GM18909 (cell line): ENCODE results near the gene CRYGN.

Source experiments
- ATAC-seq: cut with Tn5 transposase; IDR thresholded peaks from one replicate; pipeline ENCODE4 v1.9.1; 2021; ENCODE audit warnings: mild to moderate bottlenecking; ENCODE audit not compliant: unreplicated experiment, poor library complexity

Gene CRYGN, protein sequence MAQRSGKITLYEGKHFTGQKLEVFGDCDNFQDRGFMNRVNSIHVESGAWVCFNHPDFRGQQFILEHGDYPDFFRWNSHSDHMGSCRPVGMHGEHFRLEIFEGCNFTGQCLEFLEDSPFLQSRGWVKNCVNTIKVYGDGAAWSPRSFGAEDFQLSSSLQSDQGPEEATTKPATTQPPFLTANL

DNA sequence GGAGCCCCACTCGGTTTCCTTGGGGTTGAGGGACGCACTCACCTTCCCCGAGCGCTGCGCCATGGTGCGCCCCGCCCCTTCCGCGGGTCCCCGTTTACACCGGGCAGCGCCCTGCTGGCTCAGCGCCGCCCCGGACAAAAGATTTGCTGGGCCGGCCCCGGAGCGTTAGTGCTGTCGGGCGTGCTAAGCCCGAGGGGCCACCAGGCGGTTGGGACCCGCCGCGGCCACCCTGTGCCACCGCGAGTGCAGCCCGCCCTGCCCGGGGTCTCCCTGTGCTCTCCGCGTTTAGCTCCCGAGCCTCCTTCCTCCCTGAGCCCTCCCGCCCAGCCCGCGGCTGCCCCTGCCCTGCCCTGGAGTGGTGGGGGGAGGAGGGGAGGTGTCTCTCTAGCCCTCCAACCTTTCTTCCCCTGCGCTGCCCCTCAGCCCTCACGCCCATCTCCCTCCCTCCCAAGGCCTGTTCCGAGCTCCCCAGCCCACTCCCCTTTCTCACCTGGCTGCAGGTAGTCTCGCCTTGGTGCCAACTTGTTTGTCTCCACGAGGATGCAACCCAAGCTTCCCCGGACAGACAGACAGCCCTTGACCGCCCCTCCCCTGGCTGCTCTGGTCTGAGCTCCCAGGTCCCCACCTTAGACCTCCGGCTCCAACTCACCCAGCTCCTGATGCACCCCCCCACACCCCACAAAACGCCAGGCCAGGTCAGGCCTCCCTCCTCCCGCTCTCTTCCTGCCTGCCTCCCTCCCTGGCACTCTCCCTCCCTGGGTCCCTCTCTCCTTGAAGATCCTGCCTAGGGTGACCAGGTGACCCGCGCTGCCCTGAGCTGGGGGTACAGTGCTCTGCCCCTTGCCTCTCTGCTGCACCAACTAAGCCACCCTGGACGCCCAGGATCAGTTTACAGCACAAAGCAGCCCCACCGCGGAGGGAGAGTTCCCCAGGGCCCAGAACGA lies at the start of gene CRYGN:
Gene CRYGN, minus strand, starts transcription at position 287 of the 944 bp plus-strand sequence. Its CDS starts 224 bp downstream, at position 63.
- ATAC-seq = no peak

DNA sequence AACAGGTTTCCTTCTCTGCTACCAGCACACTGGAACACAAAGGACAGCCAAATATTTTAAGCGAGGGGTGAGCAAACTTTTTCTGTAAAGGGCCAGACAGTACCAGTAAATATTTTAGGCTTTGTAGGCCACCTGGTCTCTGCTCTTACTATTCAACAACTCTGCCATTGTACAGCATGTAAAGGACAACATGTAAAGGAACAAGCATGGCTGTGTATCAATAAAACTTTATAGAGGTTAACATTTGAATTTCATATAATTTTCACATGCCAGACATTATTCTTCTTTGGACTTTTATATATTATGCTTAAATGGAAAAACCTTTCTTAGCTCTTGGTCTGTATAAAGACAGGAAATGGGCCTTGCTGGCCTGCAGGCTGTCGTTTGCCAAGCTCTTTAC lies 49.6 kb upstream of the CRYGN start:
- no peak for ATAC-seq

DNA sequence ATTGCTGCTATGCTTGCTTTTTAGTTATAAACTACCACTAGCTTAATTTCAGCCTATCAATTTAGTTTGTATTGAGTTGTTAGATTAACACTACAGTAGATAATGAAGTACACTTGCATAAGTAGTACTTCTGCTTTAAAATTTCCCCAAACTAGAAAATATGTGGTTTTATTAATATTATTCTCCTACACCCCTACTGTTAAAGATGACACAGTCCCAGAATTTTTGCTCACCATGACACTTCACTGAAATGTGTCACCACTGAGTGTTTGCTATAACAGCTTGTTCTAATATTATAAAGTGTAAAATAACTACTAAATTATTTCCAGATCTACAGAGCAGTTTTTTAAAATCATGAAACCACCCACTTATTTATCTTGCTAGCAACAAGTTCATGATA lies 48.2 kb upstream of the CRYGN start:
- no peak for ATAC-seq

DNA sequence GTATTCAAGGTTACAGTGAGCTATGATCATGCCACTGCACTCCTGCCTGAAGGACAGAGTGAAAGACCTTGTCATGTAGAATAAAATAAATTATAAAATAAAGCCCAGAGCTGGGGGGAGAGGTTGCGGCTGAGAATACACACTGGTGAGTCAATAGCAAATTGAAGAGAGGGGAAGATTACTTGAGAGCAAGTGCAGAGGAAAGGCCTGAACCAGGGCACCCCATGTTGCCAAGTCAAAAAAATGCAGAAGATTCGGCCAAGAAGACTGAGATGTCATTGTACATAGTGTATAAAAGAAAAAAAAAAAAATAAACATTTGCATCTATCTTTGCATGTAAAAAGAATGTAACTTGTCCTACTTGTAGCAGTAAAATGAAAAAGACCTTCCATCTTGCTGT lies 47.3 kb upstream of the CRYGN start:
- no peak for ATAC-seq

DNA sequence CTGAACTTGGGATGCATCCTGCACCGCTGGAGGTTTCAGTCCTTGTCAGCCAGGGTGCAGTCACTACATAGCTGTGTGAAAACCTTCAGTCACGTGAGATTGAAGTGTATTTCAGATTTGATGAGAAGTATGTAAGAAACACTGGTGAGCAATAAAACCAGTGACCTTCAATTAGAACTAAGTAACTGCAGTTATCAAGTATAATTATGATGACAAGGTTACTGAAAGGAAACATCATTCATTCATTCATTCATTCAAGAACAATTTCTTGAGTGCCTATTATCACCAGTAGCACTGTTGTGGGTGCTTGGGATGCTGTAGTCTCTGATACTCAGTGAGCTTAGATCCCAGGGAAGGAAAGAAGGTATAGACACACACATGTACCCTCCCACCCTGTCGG lies 46.1 kb upstream of the CRYGN start:
- no peak for ATAC-seq

DNA sequence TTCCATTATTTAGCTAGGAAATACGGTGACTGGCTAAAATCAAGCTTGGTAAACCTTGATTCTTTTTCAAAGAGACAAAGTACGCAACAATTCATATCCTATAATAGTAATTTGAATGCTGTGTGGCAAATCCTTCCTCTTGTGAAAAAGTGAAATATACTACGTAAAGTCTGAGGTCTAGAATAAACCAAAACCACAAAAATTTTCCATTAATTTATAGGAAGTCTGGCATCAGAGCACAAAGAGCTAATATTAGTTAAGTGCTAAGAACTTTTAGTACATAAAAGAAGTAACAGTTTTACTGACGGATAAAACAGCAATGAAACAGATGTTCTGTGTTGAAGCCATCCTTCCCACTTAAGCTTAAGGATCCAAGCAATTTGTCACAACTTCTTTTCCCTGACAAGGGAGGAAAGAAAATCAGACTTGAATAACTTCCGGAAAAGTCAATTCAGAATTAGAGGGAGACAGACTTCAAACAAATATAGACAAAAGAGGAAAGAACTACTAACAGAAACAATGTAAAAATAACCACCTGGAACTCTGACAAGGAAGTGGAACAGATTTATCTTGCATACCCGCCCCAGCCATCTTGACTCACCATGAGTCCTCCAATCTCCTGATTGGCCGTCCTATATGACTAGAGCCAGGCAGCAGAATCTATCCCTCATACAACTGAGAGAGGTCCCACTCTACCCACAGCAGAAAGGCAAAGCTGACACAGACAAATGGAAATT lies 45.2 kb upstream of the CRYGN start:
- no peak for ATAC-seq

DNA sequence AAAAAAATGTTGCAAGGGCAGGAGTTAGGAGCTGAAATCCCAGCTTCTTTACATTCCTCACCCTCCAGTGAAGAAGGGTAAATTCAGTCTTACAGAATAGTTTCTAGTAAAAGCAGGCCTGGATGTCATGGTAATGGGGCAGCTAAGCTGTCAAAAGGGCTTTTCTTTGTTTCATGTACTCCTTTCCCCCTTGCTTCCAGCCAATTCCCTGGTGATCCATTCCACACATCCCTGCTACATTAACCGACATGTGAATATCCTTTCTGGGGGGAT lies 43.7 kb upstream of the CRYGN start:
- ATAC-seq = no peak

DNA sequence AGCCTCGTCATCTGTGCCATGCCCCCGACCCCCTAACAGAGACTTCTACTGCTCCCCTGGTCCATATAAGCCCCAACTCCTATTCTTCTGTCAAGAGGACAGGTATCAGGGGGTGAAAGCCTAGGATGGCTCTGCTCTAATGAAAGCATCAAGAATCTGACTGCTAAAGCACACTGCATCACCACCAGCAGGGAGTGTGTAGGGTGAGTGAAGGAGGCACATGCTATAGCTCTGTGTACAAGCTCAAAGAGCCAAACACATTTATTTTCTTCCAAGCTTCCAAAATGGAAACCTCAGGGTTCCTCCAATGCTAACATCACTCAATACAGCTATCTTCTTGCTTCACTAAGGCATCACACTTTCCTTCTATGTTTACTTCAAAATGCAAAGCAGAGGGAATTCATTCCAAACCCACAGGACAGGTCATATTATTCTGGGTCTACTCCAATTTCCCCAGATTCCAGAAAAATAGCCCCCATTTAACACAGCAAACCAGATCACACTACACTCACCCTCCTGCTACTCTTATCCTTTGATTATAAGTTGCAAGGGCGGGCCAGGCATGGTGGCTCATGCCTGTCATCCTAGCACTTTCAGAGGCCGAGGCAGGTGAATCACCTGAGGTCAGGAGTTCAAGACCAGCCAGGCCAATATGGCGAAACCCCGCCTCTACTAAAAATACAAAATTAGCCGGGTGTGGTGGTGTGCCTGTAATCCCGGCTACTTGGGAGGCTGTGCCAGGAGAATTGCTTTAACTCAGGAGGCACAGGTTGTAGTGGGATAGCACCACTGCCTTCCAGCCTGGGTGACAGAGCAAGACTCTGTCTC lies 43.2 kb upstream of the CRYGN start:
- no peak for ATAC-seq

DNA sequence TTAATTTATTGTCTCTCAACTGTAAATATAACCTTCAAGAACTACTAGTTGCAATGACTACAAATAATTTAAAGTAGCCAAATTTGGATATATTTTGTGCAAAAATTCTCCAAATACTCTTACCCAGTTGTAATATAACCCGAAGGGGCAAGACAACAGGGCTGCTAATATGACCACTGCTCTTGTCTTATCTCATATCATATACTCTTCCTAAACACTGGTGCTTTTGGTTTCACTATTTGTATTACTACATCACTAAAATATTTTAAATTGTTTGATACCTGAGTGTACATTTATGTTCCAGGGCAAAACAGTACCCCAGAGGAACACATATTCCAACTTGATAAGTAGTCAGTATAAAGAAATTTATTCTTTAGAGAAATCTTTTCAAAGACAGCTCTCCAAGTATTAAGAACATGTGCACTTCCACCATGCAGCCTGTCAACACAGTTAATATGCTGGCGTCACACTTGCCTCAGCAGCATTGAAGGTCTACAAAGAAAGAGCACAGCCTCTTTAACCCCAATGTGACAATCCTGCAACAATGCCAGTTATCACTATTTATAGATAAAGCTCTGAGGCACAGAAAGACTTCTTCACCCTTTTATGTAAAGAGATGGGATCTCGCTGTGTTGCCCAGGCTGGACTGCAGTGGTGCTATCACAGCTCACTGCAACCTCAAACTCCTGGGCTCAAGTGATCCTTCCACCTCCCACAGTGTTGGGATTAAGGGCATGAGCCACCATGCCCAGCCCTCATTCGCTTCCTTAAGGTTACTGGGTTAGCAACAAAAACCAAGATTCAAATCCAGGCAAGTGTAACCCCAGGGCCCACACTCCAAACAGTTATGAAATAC lies 41.9 kb upstream of the CRYGN start:
- ATAC-seq = no peak

DNA sequence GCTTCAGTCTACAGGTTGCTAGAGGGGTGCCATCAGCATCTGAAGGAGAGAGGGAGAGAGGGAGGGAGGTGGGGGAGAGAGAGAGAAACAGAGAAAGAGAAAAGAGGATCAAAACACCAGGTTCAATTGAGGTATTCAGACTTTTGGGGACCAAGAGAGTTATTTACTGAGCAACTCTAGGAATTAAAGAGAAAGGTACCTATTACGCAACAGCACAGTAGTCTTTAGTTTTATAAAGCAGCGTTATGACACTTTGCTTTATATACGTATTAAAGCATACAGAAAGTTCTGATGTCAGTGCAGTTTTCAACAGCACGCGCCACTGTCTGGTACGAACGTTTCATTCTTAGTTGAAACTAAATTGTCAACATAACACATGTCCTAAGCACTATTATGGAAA lies 37.9 kb upstream of the CRYGN start:
- ATAC-seq = no peak

DNA sequence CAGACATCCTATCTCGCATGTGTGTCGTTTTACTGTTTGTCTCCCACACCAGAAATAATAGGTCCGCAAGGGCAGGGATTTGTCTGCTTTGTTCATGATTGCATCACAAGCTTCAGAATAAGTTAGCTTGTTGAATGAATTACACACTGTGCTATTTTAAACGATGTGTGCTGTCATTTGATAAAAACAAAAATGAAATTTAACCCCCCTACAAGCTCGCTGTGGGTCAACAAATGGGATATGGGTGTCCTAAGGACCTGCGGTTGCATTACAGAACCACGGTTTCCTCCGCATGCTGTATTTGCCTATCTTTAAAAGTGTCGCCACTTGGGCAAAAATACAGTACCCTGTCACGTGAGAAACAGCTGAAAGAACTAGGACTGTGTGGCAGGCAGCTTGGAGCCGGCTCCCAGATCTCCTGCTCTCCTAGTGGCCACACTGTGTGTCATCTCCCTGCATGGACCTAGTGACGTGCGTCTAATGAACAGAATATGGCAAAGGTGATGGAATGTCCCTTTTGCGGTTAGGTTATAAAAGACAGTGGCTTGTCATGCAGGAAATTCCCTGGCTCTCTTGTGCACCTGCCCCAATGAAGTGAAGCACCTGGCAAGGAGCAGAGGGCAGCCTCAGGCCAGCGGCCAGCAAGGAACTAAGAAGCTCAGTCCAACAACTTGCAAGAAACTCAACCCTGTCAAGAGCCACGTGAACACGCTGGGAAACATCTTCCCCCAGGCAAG lies 32.9 kb upstream of the CRYGN start:
- ATAC-seq = no peak

DNA sequence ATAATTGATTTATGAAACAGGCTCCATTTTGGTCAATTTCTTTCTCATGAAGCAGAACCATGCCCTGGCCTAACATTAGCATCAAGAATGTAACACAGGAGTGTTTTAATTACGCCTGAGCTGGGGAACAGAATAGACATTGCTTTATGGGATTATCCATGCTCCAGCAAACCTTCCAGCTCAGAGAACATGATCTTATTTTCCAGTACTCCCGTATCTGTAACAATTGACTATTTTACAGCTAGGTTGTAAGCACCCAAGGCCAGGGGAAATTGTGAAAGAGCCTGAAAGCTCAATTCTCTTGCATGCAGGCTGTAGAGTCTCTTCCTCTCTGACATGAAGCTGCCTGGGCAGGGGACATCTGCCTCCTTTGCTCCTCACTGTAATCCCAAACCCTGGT lies 30.8 kb upstream of the CRYGN start:
- no peak for ATAC-seq

DNA sequence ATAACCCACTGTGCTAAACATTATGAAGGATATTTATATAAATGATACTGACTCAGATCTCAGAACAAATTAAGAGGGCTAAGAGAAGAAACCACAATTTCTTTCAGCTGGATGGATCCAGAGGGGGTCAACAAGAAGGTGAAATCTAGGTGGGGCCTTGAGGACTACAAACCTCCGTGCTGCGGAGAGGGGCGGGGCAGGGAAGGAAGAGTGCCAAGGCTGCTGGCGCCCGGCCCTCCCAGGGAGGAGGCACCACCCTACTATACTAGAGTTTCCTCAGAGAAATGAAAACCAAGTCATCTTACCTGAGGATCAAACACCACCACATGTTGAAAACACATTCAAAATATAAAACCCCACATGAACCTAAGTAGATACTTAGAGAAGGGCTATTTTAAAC lies 29.3 kb upstream of the CRYGN start:
- no peak for ATAC-seq

DNA sequence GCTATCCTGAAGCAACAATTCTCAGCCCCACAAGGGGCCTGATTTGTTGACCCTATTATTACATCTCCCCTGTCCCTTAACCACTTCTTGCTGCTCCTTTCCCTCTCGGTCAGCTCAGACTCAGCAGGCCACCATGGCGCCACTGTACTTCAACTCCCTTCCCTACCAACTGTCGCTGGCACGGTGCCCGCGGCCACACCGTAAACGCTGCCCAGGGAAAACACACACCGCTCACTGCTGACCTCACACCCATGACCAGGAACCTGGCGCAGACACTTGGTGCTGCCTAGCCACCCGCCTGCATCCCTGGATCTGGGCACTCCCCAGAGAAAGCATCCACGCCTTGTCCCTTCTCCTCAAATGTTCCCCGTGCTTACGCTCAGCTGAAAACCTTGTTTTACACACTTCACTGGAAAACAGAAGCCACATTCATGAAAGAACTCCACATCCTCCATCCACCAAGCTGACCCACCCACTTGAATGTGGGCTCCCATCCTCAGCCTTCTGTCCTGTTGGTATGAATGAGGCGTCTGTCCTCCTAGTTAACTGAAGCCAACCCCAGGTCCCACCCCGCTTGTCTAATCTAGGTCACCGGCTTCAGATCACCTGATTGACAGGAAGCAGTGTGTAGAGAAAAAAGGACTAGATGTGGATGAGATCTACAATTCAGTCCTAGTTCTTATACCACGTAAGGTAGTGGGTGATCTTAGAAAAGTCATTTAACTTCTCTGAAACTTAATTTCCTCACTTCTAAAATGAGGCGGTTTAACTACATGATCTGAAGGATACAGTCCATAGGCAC lies 28.5 kb upstream of the CRYGN start:
- no peak for ATAC-seq

DNA sequence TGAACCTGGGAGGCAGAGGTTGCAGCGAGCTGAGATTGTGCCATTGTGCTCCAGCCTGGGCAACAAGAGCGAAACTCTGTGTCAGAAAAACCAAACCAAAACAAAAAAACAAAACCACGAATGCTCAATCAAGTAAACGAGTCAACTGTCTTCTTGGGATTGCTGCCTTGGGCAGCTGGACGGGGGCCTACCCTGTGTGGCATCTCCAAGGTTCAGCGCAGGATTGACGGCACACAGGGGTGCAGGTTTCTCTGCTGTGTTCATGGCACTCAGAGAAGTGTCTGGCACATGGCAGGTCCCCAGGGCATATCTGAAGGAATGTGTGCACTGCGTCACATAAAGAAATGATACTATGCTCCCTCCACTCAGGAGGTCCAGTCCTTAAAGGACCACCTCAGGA lies 25.2 kb upstream of the CRYGN start:
- no peak for ATAC-seq

DNA sequence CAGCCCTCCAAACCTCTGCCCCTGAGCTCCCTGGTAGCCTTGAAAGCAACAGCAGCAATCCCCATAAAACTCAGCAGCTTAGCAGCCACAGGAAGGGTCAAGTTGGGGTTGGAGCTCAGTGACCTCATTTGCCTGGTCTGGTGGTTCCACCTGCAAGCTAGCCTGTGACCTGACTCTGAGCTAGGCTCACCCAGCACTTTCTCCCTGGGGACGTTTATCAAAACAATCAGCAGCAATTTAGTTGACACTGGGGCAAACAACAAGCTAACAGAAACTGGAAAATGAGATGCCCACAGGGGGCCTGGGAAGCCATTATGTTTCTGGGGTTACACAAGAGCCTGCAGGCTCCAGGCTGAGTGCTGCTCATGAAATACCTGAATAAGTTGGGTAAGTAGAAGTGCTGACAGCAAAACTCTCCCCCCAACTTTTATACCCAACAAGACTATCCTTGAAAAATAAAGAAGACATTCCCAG lies 22.4 kb upstream of the CRYGN start:
- no peak for ATAC-seq

DNA sequence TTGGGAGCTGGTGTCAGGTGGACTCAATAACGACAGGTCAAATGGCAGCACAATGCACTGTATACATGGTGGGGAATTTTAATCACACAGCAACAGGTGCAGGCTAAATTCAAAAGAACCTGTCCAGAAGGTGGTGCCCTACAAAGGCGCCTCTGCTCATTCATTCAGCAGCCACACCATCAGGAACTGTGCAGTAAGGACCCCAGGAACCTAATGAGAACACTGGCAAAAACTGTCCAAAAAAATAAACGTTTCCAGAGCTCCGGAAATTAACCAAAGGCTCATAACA lies 21.9 kb upstream of the CRYGN start:
- no peak for ATAC-seq
